Colonic mucosa (tissue), 4 donors: ENCODE measurements around the gene MED29. TPM values are rescaled to one million over a fixed set of nuclear protein-coding genes. Genes with fewer than 3 reads are reported as not detected.
A peak's percentile ranks its signal among the peaks of the same experiment; 100 is the strongest.

ENCODE experiments used
- DNase-seq: peaks from one replicate; pipeline ENCODE4 v3.0.0-alpha.2; 2020
- H3K27ac ChIP-seq: fragments of 200-600 bp; one replicate; pipeline ENCODE4 v1.8.0; 2021
- H3K27me3 ChIP-seq: fragments of 200-600 bp; one replicate; pipeline ENCODE4 v1.8.0; 2021
- H3K36me3 ChIP-seq: fragments of 200-600 bp; one replicate; pipeline ENCODE4 v1.8.0; 2021
- H3K4me1 ChIP-seq: fragments of 200-600 bp; one replicate; pipeline ENCODE4 v1.8.0; 2021; ENCODE audit warnings: mild to moderate bottlenecking
- H3K4me3 ChIP-seq: fragments of 200-600 bp; one replicate; pipeline ENCODE4 v1.8.0; 2021
- H3K9ac ChIP-seq, 2 donors: one replicate each; pipeline ENCODE4 v1.7.0; 2013; ENCODE audit warnings: control low read depth in 2 of 2, low read depth in 2 of 2, low read length in 2 of 2
- H3K9me3 ChIP-seq: fragments of 200-600 bp; one replicate; pipeline ENCODE4 v1.8.0; 2021
- CTCF ChIP-seq: fragments of 200-600 bp; IDR thresholded peaks from one replicate; pipeline ENCODE4 v1.8.0; 2022; ENCODE audit warnings: antibody characterized with exemption, mild to moderate bottlenecking
- intact Hi-C: fragments of 100-400 bp; cut with DNase I; formaldehyde crosslinking; loops from one replicate; pipeline ENCODE4 v1.14.1; 2022
- total RNA-seq, 2 donors: library from RNA; stranded (reverse); fragmentation: NEBNext Ultra II Directional in 1 of 2; extraction: Animal tissue kit (Norgen Biotek cat#: 25700) in 1 of 2; gene quantifications; one replicate each; pipeline ENCODE4 v1.2.1, GENCODE V29; 2021
- donor health status: healthy.
- donor health status: DM: no; HTN: no; CAD: no.
- donor health status: DM: no; HTN: no; CAD: no.

MED29 gene
- total RNA-seq, 2 donors from 2014 or later: 22.8 to 37.5 TPM

DNA sequence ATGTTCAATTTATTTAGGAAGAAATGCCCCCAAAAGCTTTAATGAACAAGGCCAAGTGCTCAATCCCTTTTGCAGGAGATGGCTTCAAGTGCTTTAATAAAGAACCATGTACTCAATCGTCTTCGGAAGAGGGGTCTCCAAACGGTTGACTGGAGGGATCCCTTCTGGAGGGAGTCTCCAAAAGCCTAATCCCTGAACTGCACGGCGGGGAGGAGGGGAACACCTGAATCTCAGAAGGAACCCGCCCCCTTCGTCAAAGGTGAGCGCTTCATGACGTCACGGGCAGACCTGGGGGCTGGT lies 777 bp upstream of the MED29 start:
- no peak for TF ChIP-seq CTCF
- intact Hi-C loops: no loop called here
- H3K9me3 ChIP-seq: no peaks in the 10 kb centered on the region
- peak overlapping the region; percentile 81 for H3K27ac ChIP-seq
- H3K9ac ChIP-seq: peak overlapping the region; percentile 96 to 99
- peak overlapping the region; percentile 83 for H3K4me3 ChIP-seq
- peaks cover 4% of the 10 kb centered on the region for H3K36me3 ChIP-seq
- H3K4me1 ChIP-seq: peaks cover 9% of the 10 kb centered on the region
- DNase-seq: peak; percentile 77
- H3K27me3 ChIP-seq: no peaks in the 10 kb centered on the region

GRCh38 chr19:39397360-39398296 lies 6.5 kb downstream of the MED29 start:
- Histone ChIP-seq H3K9me3 (no peaks in the 10 kb centered on the region), H3K36me3 (no peaks in the 10 kb centered on the region), H3K4me1 (peaks cover 24% of the 10 kb centered on the region), H3K27me3 (no peaks in the 10 kb centered on the region), H3K9ac (peak overlapping the region; percentile 73 to 95), H3K4me3 (peak overlapping the region; percentile 10), H3K27ac (peak overlapping the region; percentile 99)
- peak; percentile 96 for TF ChIP-seq CTCF
- intact Hi-C loops: no loop called here
- DNase-seq: peak; percentile 97

- H3K27ac ChIP-seq: peak overlapping the region; percentile 99
- peak; percentile 89 for DNase-seq
- peak overlapping the region; percentile 73 to 95 for H3K9ac ChIP-seq
- no peaks in the 10 kb centered on the region for H3K9me3 ChIP-seq
- no peak for TF ChIP-seq CTCF
- H3K4me1 ChIP-seq: peaks cover 24% of the 10 kb centered on the region
- intact Hi-C loops: no loop called here
- no peaks in the 10 kb centered on the region for H3K27me3 ChIP-seq
- no peaks in the 10 kb centered on the region for H3K36me3 ChIP-seq
- peak overlapping the region; percentile 10 for H3K4me3 ChIP-seq
Observed at GRCh38 chr19:39398297-39398864, 7.2 kb downstream of the MED29 start.

DNA sequence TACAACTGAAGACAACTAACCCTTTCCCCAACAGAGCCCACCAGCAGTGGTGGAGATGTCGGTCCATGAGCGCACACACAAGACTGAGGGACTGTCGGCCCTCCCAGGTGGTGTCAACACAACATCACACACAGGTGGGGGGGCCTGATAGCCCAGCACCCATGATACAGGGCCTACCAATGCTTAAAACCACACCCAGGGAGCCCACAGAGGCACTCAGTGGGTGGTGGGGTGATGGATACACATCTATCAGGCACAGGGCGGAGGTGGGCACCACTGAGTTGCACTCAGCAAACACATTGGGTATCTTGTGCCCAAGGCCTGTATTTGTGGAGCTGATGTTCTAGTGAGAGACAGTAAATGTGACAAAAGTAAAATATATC lies 8.5 kb downstream of the MED29 start:
- no peak for TF ChIP-seq CTCF
- peak overlapping the region; percentile 99 for H3K27ac ChIP-seq
- H3K36me3 ChIP-seq: no peaks in the 10 kb centered on the region
- H3K9me3 ChIP-seq: no peaks in the 10 kb centered on the region
- no peaks in the 10 kb centered on the region for H3K27me3 ChIP-seq
- no peak overlapping the region for H3K4me3 ChIP-seq
- no peak for DNase-seq
- H3K4me1 ChIP-seq: peaks cover 24% of the 10 kb centered on the region
- peak overlapping the region; percentile 1 to 70 for H3K9ac ChIP-seq
- intact Hi-C loops: no loop called here

DNA sequence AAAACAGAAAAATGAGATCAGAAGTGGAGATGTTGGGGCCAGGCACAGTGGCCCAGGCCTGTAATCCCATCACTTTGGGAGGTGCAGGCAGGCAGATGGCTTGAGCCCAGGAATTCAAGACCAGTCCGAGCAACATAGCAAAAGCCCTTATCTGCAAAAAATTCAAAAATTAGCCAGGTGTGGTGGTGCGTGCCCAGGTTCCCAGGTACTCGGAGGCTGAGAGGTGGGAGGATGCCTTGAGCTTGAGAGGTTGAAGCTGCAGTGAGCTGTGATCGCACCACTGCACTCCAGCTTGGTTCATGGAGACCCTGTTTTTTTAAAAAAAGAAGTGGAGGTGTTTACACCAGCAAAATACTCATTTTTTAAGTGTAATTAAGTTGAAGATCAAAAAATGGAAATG lies 8.9 kb downstream of the MED29 start:
- Histone ChIP-seq H3K27me3 (no peaks in the 10 kb centered on the region), H3K27ac (peak overlapping the region; percentile 99), H3K36me3 (no peaks in the 10 kb centered on the region), H3K4me1 (peaks cover 24% of the 10 kb centered on the region), H3K9ac (peak overlapping the region in 1 of 2 donors; percentile 70), H3K9me3 (no peaks in the 10 kb centered on the region), H3K4me3 (no peak overlapping the region)
- TF ChIP-seq CTCF: no peak
- DNase-seq: no peak
- intact Hi-C loops: no loop called here
